ENCODE measurements around the gene ATP6V0E2.

Gene ATP6V0E2

DNA sequence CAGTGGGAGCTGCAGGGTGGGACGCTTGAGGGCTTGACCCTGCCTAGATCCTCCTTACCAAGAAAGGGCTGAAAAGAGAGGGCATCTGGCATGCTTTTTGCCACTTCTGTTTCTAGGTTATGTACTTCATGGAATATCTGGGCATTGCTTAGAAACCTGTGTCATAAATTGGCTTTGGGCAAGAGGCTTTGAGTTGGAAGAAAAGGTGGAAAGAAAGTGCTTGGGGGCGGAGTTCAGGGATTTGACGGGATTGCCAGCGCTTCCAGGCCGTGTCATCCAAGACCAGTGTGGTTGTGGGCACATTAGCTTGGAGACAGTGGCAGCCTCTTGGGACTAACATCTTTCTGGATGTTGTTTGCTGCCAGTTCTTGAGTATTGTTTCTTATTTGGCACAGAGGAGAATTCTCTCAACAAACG is 34.8 kb upstream of the ATP6V0E2 start:
- no peak for DNase-seq

GRCh38 chr7:149839933-149840332 is 33.8 kb upstream of the ATP6V0E2 start:
- no peak for DNase-seq

- no peak for DNase-seq
These were observed 30.2 kb upstream of the ATP6V0E2 start for GRCh38 chr7:149843566-149843965.

DNA sequence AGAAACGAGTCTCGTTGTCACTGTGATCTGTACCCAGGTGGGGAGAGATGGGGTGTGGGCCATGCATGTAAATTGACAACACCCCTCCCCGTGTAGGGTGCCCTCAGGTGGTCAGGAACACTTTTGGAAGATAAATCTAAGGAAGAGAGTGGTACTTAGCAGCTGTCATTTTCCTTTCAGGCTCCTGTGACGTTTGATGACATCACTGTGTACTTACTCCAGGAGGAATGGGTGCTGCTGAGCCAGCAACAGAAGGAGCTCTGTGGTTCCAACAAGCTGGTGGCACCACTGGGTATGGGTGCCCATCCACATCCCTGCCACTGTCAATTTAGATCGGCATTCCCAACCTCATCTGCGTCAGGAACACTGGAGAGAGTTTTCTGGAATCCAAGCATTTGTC is 29.3 kb upstream of the ATP6V0E2 start:
- no peak for DNase-seq

DNA sequence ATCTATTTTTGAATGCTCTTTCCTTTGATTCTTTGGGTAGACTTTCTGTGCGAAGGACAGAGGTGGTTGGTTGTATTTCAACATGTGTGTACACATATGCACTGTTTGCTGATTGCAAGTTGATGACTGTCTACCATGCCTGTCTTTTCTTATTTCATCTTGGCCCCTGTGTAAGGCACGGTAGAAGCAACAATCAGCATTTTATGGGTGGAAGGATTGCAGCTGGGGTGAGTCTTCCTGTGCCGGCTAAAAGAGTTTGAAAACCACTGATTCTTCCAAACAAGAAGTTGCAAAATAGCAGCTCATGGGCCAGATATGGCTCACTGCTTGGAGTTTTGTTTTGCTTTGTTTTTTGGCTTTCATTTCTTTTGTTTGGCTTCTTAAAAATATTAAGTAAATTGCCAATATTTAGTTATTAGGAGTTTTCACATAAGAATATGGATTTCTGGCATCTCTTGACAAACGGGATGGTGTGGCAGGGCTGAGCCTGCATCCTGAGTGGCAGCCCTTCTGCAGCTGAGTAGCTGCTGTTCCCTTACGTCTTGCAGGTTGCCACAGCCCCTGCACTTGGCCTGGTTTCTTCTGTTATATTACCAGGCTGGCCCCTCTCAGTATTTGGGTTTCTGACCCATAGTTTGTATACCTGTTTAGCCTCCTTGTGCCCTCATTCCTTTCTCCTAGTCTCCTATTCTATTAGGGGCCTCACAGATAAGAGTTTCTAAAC is 28.4 kb upstream of the ATP6V0E2 start:
- DNase-seq = no peak

GRCh38 chr7:149846021-149846420 is 27.7 kb upstream of the ATP6V0E2 start:
- no peak for DNase-seq

DNA sequence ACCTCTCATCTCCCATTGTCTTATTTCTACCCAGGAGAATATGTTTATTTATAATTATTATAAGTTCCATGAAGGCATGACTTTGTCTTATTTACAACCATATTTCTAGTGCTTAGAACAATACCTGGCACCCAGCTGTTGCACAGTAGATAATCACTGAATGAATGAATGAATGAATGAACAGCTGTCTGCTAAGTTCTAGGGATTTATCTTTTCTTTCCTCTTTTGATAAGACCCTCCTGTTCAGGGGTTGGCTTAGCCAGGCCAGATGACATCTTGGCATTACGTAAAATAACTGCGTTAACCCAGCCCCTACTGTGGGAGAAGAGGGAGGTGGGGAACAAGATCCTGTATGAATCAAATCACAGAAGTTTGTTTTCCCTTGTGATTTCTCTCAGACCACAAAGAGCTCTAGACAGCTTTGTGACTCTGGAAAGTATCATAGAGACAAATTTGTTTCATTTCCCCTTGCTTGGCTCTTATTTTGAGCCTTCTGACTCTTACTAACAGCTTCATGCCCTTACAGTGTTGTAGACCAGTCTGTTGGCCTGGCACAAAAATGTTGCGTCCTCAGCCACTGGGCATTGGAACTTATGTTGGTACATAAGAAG is 27.2 kb upstream of the ATP6V0E2 start:
- DNase-seq = no peak

GRCh38 chr7:149849174-149849573 is 24.6 kb upstream of the ATP6V0E2 start:
- DNase-seq = no peak

DNA sequence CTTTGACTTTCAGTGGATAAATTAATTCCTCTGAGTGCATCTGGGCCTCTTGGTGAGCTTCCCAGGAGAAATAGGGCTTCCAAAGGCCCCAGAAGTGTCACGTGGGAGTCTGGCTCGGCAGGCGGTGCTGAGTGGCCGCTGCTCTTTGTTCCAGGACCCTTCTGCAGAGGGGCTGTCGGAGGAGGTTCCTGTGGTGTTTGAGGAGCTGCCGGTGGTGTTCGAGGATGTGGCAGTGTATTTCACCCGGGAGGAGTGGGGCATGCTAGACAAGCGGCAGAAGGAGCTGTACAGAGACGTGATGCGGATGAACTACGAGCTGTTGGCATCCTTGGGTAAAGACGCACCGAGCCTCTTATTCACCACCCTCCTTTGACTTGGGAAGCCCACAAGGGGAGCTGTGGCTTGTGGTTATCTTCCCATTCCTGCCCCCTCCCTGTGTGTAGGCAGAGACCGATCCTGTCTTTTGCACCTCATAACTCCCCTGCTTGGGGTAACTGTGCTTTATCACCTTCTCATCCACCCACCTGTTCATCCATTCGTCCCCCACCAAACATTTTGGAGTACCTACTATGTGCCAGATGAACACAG is 23.7 kb upstream of the ATP6V0E2 start:
- no peak for DNase-seq

GRCh38 chr7:149850716-149851115 is 23.1 kb upstream of the ATP6V0E2 start:
- no peak for DNase-seq

DNA sequence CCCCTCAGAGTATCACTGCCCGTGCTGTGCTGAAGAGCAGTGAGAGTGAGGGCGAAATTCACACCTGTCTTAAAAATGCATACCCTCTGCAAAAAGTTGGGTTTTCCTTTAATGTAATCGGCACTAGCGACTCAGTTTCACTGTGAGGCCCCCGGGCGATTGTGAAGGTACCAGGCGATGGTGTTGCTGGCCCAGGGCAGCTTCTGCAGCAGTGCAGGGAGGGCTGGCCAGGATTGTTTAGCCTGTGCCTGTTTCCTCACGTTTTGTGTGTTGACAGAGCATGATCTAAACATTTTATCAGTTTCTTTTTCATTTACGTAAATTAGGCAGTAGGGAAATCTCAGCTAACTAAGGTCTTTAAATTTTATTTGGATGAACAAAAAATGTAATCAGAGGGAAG is 22.3 kb upstream of the ATP6V0E2 start:
- DNase-seq = no peak

GRCh38 chr7:149853157-149853556 is 20.6 kb upstream of the ATP6V0E2 start:
- DNase-seq = no peak

- no peak for DNase-seq
These were observed 19.0 kb upstream of the ATP6V0E2 start for GRCh38 chr7:149854611-149855360.

- DNase-seq = no peak
These were observed 18.1 kb upstream of the ATP6V0E2 start for GRCh38 chr7:149855361-149856305.

GRCh38 chr7:149856583-149856982 is 17.2 kb upstream of the ATP6V0E2 start:
- no peak for DNase-seq

GRCh38 chr7:149859369-149859768 is 14.4 kb upstream of the ATP6V0E2 start:
- no peak for DNase-seq

DNA sequence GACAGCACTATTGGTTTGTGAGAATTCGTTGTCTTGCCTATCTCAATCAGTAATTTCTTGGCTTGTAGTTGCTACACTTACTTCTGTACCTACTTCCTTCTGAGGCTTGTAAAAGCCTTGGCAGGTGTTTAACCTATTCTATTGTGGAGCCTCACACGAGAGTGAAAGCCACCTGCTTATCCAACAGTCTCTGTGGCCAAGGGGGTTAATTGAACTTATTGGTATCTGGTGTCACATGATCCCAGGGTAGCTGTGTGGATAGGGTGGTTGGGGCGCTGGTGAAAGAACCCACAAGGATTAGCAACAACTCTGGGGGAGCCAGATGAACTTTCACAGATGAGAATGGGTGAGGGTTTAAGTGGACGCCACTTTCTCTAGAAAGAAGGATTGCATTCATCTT is 13.9 kb upstream of the ATP6V0E2 start:
- DNase-seq = no peak

- DNase-seq = no peak
These were observed 12.7 kb upstream of the ATP6V0E2 start for GRCh38 chr7:149860821-149861727.

GRCh38 chr7:149861728-149862045 is 12.1 kb upstream of the ATP6V0E2 start:
- DNase-seq = no peak

GRCh38 chr7:149862156-149862555 is 11.6 kb upstream of the ATP6V0E2 start:
- no peak for DNase-seq

DNA sequence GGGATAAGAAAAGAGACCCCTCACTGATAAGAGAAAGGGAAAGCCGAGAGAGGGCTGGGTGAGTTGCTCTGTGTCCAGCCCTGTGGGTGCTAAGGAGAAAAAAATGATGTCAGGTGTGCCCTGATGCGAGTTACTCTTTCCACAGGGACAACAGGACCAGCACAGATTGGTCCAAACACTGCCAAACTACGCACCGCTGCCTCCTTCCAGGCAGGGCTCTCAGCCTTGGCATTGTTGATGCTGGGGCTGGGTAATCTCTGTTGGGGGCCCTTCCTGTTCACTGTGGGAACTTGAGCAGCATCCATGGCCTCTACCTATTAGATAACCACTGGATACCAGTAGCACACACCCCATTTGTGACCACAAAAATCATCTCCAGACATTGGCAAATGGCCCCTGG is 10.3 kb upstream of the ATP6V0E2 start:
- DNase-seq = no peak

DNA sequence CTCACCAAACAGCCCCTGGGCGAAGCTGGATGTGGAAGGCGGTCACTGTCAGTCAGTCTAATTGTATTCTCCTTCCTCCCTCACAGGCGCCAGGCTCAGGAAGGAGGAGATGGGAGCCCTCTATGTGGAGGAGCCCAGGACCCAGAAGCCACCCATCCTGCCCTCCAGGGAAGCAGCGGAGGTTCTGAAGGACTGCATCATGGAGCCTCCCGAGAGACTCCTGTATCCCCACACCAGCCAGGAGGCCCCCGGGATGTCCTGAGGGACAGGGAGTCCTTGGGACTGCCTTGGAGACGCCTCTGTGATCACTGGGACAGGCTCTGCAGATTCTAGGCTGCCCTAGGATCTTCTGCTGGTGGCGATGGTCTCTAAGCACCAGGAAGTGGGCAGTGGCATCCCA is 9.7 kb upstream of the ATP6V0E2 start:
- DNase-seq = no peak
